ENCODE results near the gene NOXA1.

Gene NOXA1

DNA sequence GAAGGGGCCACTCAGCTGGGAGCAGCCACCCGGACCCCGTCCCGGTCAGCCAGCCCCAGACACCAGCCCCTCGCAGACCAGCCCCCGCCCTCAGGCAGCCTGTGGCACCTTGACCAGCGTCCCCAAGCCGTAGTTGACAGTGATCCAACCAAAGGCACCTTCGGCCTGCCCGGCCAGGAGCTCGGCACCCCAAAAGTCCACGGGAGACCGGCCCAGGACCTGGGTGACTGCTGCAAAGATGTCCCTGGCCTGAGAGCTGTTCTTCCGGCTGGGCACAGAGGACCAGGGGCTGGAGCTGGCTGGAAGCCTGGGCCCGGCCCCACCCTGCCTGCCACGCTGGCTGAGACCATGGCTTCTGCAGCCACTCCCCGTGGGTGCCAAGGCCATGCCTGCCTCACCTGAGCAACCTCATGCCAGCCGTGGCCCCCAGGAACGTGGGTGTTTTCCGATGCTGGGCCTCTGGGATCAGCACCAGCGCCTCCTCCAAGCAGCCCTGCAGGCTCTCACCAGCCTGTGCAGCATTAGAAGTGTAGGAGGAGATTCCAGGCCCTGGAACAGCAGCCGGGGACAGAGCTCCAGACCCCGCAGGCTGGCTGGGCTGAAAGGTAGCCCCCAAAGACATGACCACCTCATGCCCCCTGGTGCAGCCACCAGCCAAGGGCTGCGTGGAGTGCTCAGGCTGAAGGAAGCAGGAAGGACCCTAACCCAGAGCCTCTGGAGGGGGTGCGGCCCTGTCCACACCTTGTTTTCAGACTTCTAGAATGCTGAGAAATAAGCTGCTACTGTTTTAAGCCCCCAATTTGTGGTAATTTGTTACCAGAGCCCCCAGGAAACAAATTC lies 13.8 kb downstream of the NOXA1 start:
- Histone ChIP-seq H3K36me3 (ENCODE audit: control insufficient read depth in 2 of 2, insufficient read depth in 1 of 2, low read length in 2 of 2) (no peaks in the 10 kb centered on the region), H3K4me1 (ENCODE audit: control insufficient read depth, insufficient read depth, low read length) (no peaks in the 10 kb centered on the region), H3K4me3 (ENCODE audit: low read depth, low read length) (no peak overlapping the region), H3K9me3 (ENCODE audit: control insufficient read depth, insufficient read depth, low read depth, low read length) (no peaks in the 10 kb centered on the region), H3K27ac (ENCODE audit: extremely low read depth, low read depth, low read length) (no peak overlapping the region)
- TF ChIP-seq, protein P1, sequence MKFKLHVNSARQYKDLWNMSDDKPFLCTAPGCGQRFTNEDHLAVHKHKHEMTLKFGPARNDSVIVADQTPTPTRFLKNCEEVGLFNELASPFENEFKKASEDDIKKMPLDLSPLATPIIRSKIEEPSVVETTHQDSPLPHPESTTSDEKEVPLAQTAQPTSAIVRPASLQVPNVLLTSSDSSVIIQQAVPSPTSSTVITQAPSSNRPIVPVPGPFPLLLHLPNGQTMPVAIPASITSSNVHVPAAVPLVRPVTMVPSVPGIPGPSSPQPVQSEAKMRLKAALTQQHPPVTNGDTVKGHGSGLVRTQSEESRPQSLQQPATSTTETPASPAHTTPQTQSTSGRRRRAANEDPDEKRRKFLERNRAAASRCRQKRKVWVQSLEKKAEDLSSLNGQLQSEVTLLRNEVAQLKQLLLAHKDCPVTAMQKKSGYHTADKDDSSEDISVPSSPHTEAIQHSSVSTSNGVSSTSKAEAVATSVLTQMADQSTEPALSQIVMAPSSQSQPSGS (tag by site-specific recombination; IDR thresholded peaks at IDR 0.05; ENCODE audit: low read depth) = no peak
- TF ChIP-seq EGR2 (tag by site-specific recombination; IDR thresholded peaks at IDR 0.05; ENCODE audit: low read depth) = 0 out of 2 replicates have a peak, but pooled peaks have one; percentile 11
- no peak for TF ChIP-seq ZNF629 (tag by site-specific recombination; IDR thresholded peaks at IDR 0.05)
- TF ChIP-seq MEIS1 (CRISPR knock-in tag; IDR thresholded peaks at IDR 0.05; ENCODE audit: borderline replicate concordance) = no peak
- TF ChIP-seq, protein P2, sequence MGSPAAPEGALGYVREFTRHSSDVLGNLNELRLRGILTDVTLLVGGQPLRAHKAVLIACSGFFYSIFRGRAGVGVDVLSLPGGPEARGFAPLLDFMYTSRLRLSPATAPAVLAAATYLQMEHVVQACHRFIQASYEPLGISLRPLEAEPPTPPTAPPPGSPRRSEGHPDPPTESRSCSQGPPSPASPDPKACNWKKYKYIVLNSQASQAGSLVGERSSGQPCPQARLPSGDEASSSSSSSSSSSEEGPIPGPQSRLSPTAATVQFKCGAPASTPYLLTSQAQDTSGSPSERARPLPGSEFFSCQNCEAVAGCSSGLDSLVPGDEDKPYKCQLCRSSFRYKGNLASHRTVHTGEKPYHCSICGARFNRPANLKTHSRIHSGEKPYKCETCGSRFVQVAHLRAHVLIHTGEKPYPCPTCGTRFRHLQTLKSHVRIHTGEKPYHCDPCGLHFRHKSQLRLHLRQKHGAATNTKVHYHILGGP (tag by site-specific recombination; IDR thresholded peaks at IDR 0.05) = no peak
- peak; percentile 29; the same call in 1 of the 2 replicates for TF ChIP-seq ZFHX2 (tag by site-specific recombination; conservative IDR thresholded peaks at IDR 0.05)
- TF ChIP-seq, protein P3, sequence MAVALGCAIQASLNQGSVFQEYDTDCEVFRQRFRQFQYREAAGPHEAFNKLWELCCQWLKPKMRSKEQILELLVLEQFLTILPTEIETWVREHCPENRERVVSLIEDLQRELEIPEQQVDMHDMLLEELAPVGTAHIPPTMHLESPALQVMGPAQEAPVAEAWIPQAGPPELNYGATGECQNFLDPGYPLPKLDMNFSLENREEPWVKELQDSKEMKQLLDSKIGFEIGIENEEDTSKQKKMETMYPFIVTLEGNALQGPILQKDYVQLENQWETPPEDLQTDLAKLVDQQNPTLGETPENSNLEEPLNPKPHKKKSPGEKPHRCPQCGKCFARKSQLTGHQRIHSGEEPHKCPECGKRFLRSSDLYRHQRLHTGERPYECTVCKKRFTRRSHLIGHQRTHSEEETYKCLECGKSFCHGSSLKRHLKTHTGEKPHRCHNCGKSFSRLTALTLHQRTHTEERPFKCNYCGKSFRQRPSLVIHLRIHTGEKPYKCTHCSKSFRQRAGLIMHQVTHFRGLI (tag by site-specific recombination; IDR thresholded peaks at IDR 0.05) = no peak
- TF ChIP-seq ZNF341 (tag by site-specific recombination; IDR thresholded peaks at IDR 0.05; ENCODE audit: low read depth) = peak; percentile 26; the same call in 1 of the 2 replicates
- ChIA-PET POLR2A (interaction anchor here (1.0 to 1.8 kb wide), 2 partner anchors 14 to 22 kb away, joined by 3 to 7 read pairs; partner anchors contain the start of genes EXD3, NOXA1 and NSMF), CTCF (interaction anchor here (0.9 to 1.2 kb wide), 3 partner anchors 9 to 150 kb away, joined by 3 to 4 read pairs (median 4); partner anchors contain the start of gene EXD3)

DNA sequence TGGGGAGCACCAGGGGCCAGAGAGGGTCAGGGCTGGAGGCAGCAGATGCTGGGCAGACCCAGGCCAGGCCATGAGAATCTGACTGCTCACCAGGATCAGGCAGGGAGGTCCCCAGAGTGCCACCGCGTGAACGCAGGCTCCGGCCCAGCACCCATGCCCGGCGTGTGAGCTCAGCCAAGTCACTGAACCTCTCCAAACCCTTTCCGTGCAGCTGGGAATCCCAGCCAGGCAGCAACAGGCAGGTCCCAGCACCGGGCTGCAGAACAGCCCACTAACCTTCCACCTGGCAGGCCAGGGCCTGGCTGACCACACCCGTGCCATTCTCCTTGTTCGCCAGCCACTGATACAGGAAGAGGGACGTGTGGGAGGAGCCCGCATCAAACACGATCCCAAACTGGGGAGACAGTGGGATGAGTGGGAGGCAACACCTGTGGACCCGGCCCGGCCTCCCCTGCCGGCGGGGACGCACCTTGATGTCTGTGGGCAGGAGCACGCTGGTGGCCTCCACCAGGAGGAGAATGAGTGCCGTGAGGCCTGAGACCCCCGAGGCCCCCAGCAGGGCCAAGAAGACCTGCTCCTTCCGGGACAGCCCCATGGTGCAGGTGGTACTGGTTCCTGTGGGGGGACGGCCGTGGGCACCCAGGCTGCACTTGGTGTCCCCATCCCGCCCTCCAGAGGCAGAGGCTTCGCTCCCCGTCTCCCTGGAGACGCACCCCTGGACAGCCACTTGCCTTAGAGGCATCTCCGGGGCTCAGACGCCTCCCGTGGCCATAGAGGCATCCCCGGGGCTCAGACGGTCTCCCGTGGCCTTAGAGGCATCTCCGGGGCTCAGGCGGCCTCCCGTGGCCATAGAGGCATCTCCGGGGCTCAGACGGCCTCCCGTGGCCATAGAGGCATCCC lies 14.7 kb downstream of the NOXA1 start:
- H3K4me1 ChIP-seq (ENCODE audit: control insufficient read depth, insufficient read depth, low read length) = no peaks in the 10 kb centered on the region
- ChIA-PET POLR2A (interaction anchor here (1.0 to 1.8 kb wide), 2 partner anchors 15 to 21 kb away, joined by 3 to 7 read pairs; partner anchors contain the start of genes EXD3, NOXA1 and NSMF), CTCF (interaction anchor here (1.2 kb wide), 1 partner anchor 151 kb away, joined by 4 read pairs; no protein-coding TSS in a partner anchor)
- no peak overlapping the region for H3K4me3 ChIP-seq (ENCODE audit: low read depth, low read length)
- H3K27ac ChIP-seq (ENCODE audit: extremely low read depth, low read depth, low read length) = no peak overlapping the region
- H3K9me3 ChIP-seq (ENCODE audit: control insufficient read depth, insufficient read depth, low read depth, low read length) = no peaks in the 10 kb centered on the region
- H3K36me3 ChIP-seq (ENCODE audit: control insufficient read depth in 2 of 2, insufficient read depth in 1 of 2, low read length in 2 of 2) = no peaks in the 10 kb centered on the region
- no peak for TF ChIP-seq ZNF211 (tag by site-specific recombination; IDR thresholded peaks at IDR 0.05; ENCODE audit: low read depth)
- TF ChIP-seq WT1 (tag by site-specific recombination; IDR thresholded peaks at IDR 0.05) = no peak
- peak; percentile 81 for TF ChIP-seq GLIS1 (tag by site-specific recombination; IDR thresholded peaks at IDR 0.05)
- TF ChIP-seq, protein P4, sequence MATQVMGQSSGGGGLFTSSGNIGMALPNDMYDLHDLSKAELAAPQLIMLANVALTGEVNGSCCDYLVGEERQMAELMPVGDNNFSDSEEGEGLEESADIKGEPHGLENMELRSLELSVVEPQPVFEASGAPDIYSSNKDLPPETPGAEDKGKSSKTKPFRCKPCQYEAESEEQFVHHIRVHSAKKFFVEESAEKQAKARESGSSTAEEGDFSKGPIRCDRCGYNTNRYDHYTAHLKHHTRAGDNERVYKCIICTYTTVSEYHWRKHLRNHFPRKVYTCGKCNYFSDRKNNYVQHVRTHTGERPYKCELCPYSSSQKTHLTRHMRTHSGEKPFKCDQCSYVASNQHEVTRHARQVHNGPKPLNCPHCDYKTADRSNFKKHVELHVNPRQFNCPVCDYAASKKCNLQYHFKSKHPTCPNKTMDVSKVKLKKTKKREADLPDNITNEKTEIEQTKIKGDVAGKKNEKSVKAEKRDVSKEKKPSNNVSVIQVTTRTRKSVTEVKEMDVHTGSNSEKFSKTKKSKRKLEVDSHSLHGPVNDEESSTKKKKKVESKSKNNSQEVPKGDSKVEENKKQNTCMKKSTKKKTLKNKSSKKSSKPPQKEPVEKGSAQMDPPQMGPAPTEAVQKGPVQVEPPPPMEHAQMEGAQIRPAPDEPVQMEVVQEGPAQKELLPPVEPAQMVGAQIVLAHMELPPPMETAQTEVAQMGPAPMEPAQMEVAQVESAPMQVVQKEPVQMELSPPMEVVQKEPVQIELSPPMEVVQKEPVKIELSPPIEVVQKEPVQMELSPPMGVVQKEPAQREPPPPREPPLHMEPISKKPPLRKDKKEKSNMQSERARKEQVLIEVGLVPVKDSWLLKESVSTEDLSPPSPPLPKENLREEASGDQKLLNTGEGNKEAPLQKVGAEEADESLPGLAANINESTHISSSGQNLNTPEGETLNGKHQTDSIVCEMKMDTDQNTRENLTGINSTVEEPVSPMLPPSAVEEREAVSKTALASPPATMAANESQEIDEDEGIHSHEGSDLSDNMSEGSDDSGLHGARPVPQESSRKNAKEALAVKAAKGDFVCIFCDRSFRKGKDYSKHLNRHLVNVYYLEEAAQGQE (tag by site-specific recombination; IDR thresholded peaks at IDR 0.05) = no peak
- TF ChIP-seq ZNF530 (tag by site-specific recombination; IDR thresholded peaks at IDR 0.05; ENCODE audit: low read depth) = no peak
- peak; percentile 94 for TF ChIP-seq SCRT2 (tag by site-specific recombination; IDR thresholded peaks at IDR 0.05)
- TF ChIP-seq ZBTB8A (tag by site-specific recombination; IDR thresholded peaks at IDR 0.05) = 0 out of 2 replicates have a peak, but pooled peaks have one; percentile 11
- no peak for TF ChIP-seq ZNF48 (tag by site-specific recombination; IDR thresholded peaks at IDR 0.05)
- no peak for TF ChIP-seq ZNF768 (tag by site-specific recombination; IDR thresholded peaks at IDR 0.05)
- peak; percentile 40; the same call in 1 of the 2 replicates for TF ChIP-seq KLF8 (tag by site-specific recombination; IDR thresholded peaks at IDR 0.05)
- TF ChIP-seq, protein P5, sequence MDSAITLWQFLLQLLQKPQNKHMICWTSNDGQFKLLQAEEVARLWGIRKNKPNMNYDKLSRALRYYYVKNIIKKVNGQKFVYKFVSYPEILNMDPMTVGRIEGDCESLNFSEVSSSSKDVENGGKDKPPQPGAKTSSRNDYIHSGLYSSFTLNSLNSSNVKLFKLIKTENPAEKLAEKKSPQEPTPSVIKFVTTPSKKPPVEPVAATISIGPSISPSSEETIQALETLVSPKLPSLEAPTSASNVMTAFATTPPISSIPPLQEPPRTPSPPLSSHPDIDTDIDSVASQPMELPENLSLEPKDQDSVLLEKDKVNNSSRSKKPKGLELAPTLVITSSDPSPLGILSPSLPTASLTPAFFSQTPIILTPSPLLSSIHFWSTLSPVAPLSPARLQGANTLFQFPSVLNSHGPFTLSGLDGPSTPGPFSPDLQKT (IDR thresholded peaks at IDR 0.05; ENCODE audit: borderline replicate concordance, low read depth, low read length) = no peak
- TF ChIP-seq ZNF549 (tag by site-specific recombination; IDR thresholded peaks at IDR 0.05) = no peak
- TF ChIP-seq TRIM28 (IDR thresholded peaks at IDR 0.05; ENCODE audit: borderline replicate concordance, low read length) = no peak
- no peak for TF ChIP-seq ZNF133 (tag by site-specific recombination; IDR thresholded peaks at IDR 0.05)
- no peak for TF ChIP-seq ZNF426 (tag by site-specific recombination; IDR thresholded peaks at IDR 0.05)

All from HEK293 (cell line).